ENCODE data around the gene CDH13. TPM values are rescaled to one million over a fixed set of nuclear protein-coding genes. Genes with fewer than 3 reads are reported as not detected.

Gene CDH13
- total RNA-seq, 3 donors from 2014 or later, result 4.9 to 11.2 (median 9.8) TPM

GRCh38 chr16:83577078-83577745, 950.4 kb downstream of the CDH13 start:
- H3K36me3 ChIP-seq (ENCODE audit: low read depth), result no peaks in the 10 kb centered on the region
- H3K4me1 ChIP-seq (ENCODE audit: low read depth), result no peaks in the 10 kb centered on the region
- TF ChIP-seq CTCF (IDR thresholded peaks at IDR 0.05), result no peak
- H3K4me3 ChIP-seq, result no peak overlapping the region
- ATAC-seq, result no peak
- no peaks in the 10 kb centered on the region for H3K9me3 ChIP-seq
- DNase-seq, result no peak
- intact Hi-C loops (cut with DNase I, micrococcal nuclease), result no loop called here

- intact Hi-C loops (cut with DNase I, micrococcal nuclease), result no loop called here
- no peaks in the 10 kb centered on the region for H3K4me1 ChIP-seq (ENCODE audit: low read depth)
- DNase-seq (no peak), ATAC-seq (no peak)
- no peaks in the 10 kb centered on the region for H3K9me3 ChIP-seq
- no peak overlapping the region for H3K4me3 ChIP-seq
- H3K36me3 ChIP-seq (ENCODE audit: low read depth), result no peaks in the 10 kb centered on the region
- TF ChIP-seq CTCF (IDR thresholded peaks at IDR 0.05), result no peak
Measured at GRCh38 chr16:83578171-83578570, 951.4 kb downstream of the CDH13 start.

GRCh38 chr16:83579027-83579426, 952.3 kb downstream of the CDH13 start:
- H3K9me3 ChIP-seq, result no peaks in the 10 kb centered on the region
- H3K4me3 ChIP-seq, result no peak overlapping the region
- H3K36me3 ChIP-seq (ENCODE audit: low read depth), result no peaks in the 10 kb centered on the region
- DNase-seq (no peak), ATAC-seq (no peak)
- intact Hi-C loops (cut with DNase I, micrococcal nuclease), result no loop called here
- no peak for TF ChIP-seq CTCF (IDR thresholded peaks at IDR 0.05)
- H3K4me1 ChIP-seq (ENCODE audit: low read depth), result no peaks in the 10 kb centered on the region

- DNase-seq (no peak), ATAC-seq (no peak)
- Histone ChIP-seq H3K9me3 (no peaks in the 10 kb centered on the region), H3K4me1 (ENCODE audit: low read depth) (no peaks in the 10 kb centered on the region), H3K4me3 (no peak overlapping the region), H3K36me3 (ENCODE audit: low read depth) (no peaks in the 10 kb centered on the region)
- intact Hi-C loops (cut with DNase I, micrococcal nuclease), result no loop called here
- TF ChIP-seq CTCF (IDR thresholded peaks at IDR 0.05), result no peak
Measured at GRCh38 chr16:83579436-83579835, 952.7 kb downstream of the CDH13 start.

- Histone ChIP-seq H3K9me3 (no peaks in the 10 kb centered on the region), H3K4me3 (no peak overlapping the region), H3K36me3 (ENCODE audit: low read depth) (no peaks in the 10 kb centered on the region), H3K4me1 (ENCODE audit: low read depth) (no peaks in the 10 kb centered on the region)
- ATAC-seq (no peak), DNase-seq (no peak)
- intact Hi-C loops (cut with DNase I, micrococcal nuclease), result no loop called here
- TF ChIP-seq CTCF (IDR thresholded peaks at IDR 0.05), result no peak
Measured at GRCh38 chr16:83581082-83581481, 954.3 kb downstream of the CDH13 start.

All from mucosa of descending colon (tissue), 3 donors.